ENCODE data around the gene PCLO. TPM values are rescaled to one million over a fixed set of nuclear protein-coding genes. Genes with fewer than 3 reads are reported as not detected.

Gene PCLO
- total RNA-seq, 6 donors from 2014 or later = 3.0 to 19.8 (median 8.6) TPM

GRCh38 chr7:83119494-83119893, 43.2 kb downstream of the PCLO start:
- TF ChIP-seq POLR2AphosphoS5 (IDR thresholded peaks at IDR 0.05) = no peak
- TF ChIP-seq POLR2A (IDR thresholded peaks at IDR 0.05) = no peak
- TF ChIP-seq CTCF (IDR thresholded peaks at IDR 0.05) = no peak
- no peak for TF ChIP-seq EP300 (IDR thresholded peaks at IDR 0.05)
- H3K36me3 ChIP-seq = no peaks in the 10 kb centered on the region
- peaks cover 0 to 15% (median 9%) of the 10 kb centered on the region in 4 donors for H3K9me3 ChIP-seq
- no peaks in the 10 kb centered on the region for H3K4me1 ChIP-seq
- H3K27ac ChIP-seq = no peak overlapping the region
- ATAC-seq (ENCODE audit: low FRiP score in 2 of 2) (no peak), DNase-seq (no peak)
- no peak overlapping the region for H3K4me3 ChIP-seq
- WGBS, 2 donors = 58 to 71% methylated on average over 2 of the region's 2 CpGs
- H3K27me3 ChIP-seq = no peaks in the 10 kb centered on the region

GRCh38 chr7:83119026-83119382, 43.7 kb downstream of the PCLO start:
- TF ChIP-seq CTCF (IDR thresholded peaks at IDR 0.05) = no peak
- TF ChIP-seq EP300 (IDR thresholded peaks at IDR 0.05) = no peak
- TF ChIP-seq POLR2A (IDR thresholded peaks at IDR 0.05) = no peak
- TF ChIP-seq POLR2AphosphoS5 (IDR thresholded peaks at IDR 0.05) = no peak
- Histone ChIP-seq H3K4me1 (no peaks in the 10 kb centered on the region), H3K27ac (no peak overlapping the region), H3K27me3 (no peaks in the 10 kb centered on the region), H3K4me3 (no peak overlapping the region), H3K9me3 (peaks cover 0 to 14% (median 9%) of the 10 kb centered on the region in 4 donors), H3K36me3 (no peaks in the 10 kb centered on the region)
- 33 to 40% methylated on average over 1 of the region's 1 CpG for WGBS, 2 donors
- ATAC-seq (ENCODE audit: low FRiP score in 2 of 2) = no peak
- no peak for DNase-seq

- DNase-seq (no peak), ATAC-seq (ENCODE audit: low FRiP score in 2 of 2) (no peak)
- H3K27me3 ChIP-seq = no peaks in the 10 kb centered on the region
- no peak overlapping the region for H3K27ac ChIP-seq
- H3K4me1 ChIP-seq = no peaks in the 10 kb centered on the region
- no peaks in the 10 kb centered on the region for H3K36me3 ChIP-seq
- peaks cover 0 to 14% (median 9%) of the 10 kb centered on the region in 4 donors for H3K9me3 ChIP-seq
- no peak overlapping the region for H3K4me3 ChIP-seq
- no peak for TF ChIP-seq POLR2A (IDR thresholded peaks at IDR 0.05)
- no peak for TF ChIP-seq CTCF (IDR thresholded peaks at IDR 0.05)
- TF ChIP-seq POLR2AphosphoS5 (IDR thresholded peaks at IDR 0.05) = no peak
- TF ChIP-seq EP300 (IDR thresholded peaks at IDR 0.05) = no peak
- 77 to 84% methylated on average over 3 of the region's 3 CpGs for WGBS, 2 donors
These were observed 44.2 kb downstream of the PCLO start for GRCh38 chr7:83118347-83119025.

GRCh38 chr7:83117466-83117865, 45.2 kb downstream of the PCLO start:
- Histone ChIP-seq H3K36me3 (no peaks in the 10 kb centered on the region), H3K27me3 (no peaks in the 10 kb centered on the region), H3K4me1 (no peaks in the 10 kb centered on the region), H3K4me3 (no peak overlapping the region), H3K9me3 (peaks cover 0 to 11% (median 6%) of the 10 kb centered on the region in 4 donors), H3K27ac (no peak overlapping the region)
- WGBS, 2 donors = 87 to 88% methylated on average over 2 of the region's 2 CpGs
- no peak for ATAC-seq (ENCODE audit: low FRiP score in 2 of 2)
- DNase-seq = no peak
- TF ChIP-seq EP300 (IDR thresholded peaks at IDR 0.05) (no peak), POLR2A (IDR thresholded peaks at IDR 0.05) (no peak), POLR2AphosphoS5 (IDR thresholded peaks at IDR 0.05) (no peak)

GRCh38 chr7:83111391-83111790, 51.3 kb downstream of the PCLO start:
- no peak for ATAC-seq (ENCODE audit: low FRiP score in 2 of 2)
- WGBS, 2 donors = 58 to 60% methylated on average over 2 of the region's 2 CpGs
- H3K27me3 ChIP-seq = no peaks in the 10 kb centered on the region
- no peak overlapping the region for H3K27ac ChIP-seq
- TF ChIP-seq POLR2AphosphoS5 (IDR thresholded peaks at IDR 0.05) = no peak
- no peak for TF ChIP-seq POLR2A (IDR thresholded peaks at IDR 0.05)
- no peak for TF ChIP-seq CTCF (IDR thresholded peaks at IDR 0.05)
- no peak for TF ChIP-seq EP300 (IDR thresholded peaks at IDR 0.05)
- H3K36me3 ChIP-seq = no peaks in the 10 kb centered on the region
- H3K4me1 ChIP-seq = no peaks in the 10 kb centered on the region
- DNase-seq = no peak
- H3K4me3 ChIP-seq = no peak overlapping the region
- H3K9me3 ChIP-seq = no peaks in the 10 kb centered on the region
